Measurements from ENCODE around the gene RICTOR. TPM values are rescaled to one million over a fixed set of nuclear protein-coding genes. Genes with fewer than 3 reads are reported as not detected.
A peak's percentile ranks its signal among the peaks of the same experiment; 100 is the strongest.

Gene RICTOR
- total and polyA plus RNA-seq, 9 of the 15 experiments (the other 6 are each of a cell fraction or from before 2014, with no cell fraction given) = 13.9 to 46.6 (median 22.6) TPM

DNA sequence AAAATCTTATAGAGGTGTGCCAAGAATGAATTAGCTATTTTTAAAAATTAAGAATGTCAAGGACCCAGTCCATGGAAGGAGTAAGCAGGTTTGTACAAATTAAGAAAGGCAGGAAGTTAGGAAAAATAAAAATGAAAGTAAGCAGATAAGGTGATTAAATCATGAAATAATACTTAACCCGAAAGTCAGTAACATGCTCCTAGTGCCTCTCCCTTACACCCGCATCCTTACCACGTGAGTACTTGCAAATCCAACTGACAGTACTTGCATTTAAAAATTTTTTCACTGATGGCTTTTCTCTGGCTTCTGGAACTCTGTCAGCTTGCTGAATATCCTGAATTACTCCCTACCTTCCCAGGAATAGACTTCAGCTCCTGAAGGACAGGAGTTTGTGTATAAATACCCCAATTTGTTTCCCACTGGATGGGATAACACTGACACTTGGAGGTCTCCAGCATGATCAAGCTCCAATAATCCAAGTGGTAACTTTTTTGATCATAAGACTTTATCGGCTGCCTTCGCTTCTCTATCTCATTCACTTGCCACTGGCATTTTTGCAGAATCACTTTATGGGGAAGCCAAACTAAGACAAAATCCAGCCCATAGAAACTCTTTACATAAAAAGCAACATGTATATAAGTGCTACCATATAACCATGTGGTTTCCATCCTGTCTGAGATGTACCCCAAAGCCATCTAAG, 41.6 kb upstream of the RICTOR start (continued):
- TF ChIP-seq ZNF212 (CRISPR knock-in tag; IDR thresholded peaks at IDR 0.05) (no peak), PHF21A (IDR thresholded peaks at IDR 0.05; ENCODE audit: borderline replicate concordance, low read depth) (no peak), U2AF1 (optimal IDR thresholded peaks at IDR 0.05; ENCODE audit: low read depth, low read length) (peak; percentile 62), TGIF2 (CRISPR knock-in tag; IDR thresholded peaks at IDR 0.05) (no peak), ZNF76 (CRISPR knock-in tag; IDR thresholded peaks at IDR 0.05; ENCODE audit: borderline replicate concordance) (no peak), FOXO4 (CRISPR knock-in tag; IDR thresholded peaks at IDR 0.05) (no peak), E4F1 (CRISPR knock-in tag; IDR thresholded peaks at IDR 0.05; ENCODE audit: borderline replicate concordance) (no peak), TEAD4 (IDR thresholded peaks at IDR 0.05; ENCODE audit: low read length) (no peak), TEAD4 (CRISPR knock-in tag; IDR thresholded peaks at IDR 0.05; ENCODE audit: borderline replicate concordance) (no peak), RBM14 (IDR thresholded peaks at IDR 0.05; ENCODE audit: borderline replicate concordance, insufficient read depth, low read depth, low read length) (no peak), HDAC6 (IDR thresholded peaks at IDR 0.05; ENCODE audit: low read depth, low read length) (no peak), THAP7 (CRISPR knock-in tag; IDR thresholded peaks at IDR 0.05) (no peak), EWSR1 (IDR thresholded peaks at IDR 0.05; ENCODE audit: borderline replicate concordance, low read depth, partially characterized antibody) (no peak), ELF2 (CRISPR knock-in tag; IDR thresholded peaks at IDR 0.05) (no peak), PHF8 (IDR thresholded peaks at IDR 0.05; ENCODE audit: borderline replicate concordance, low read length) (no peak), MTA3 (IDR thresholded peaks at IDR 0.05; ENCODE audit: borderline replicate concordance) (no peak)
- TF ChIP-seq, protein P1, sequence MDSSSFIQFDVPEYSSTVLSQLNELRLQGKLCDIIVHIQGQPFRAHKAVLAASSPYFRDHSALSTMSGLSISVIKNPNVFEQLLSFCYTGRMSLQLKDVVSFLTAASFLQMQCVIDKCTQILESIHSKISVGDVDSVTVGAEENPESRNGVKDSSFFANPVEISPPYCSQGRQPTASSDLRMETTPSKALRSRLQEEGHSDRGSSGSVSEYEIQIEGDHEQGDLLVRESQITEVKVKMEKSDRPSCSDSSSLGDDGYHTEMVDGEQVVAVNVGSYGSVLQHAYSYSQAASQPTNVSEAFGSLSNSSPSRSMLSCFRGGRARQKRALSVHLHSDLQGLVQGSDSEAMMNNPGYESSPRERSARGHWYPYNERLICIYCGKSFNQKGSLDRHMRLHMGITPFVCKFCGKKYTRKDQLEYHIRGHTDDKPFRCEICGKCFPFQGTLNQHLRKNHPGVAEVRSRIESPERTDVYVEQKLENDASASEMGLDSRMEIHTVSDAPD (CRISPR knock-in tag; IDR thresholded peaks at IDR 0.05) = no peak
- TF ChIP-seq, protein P2, sequence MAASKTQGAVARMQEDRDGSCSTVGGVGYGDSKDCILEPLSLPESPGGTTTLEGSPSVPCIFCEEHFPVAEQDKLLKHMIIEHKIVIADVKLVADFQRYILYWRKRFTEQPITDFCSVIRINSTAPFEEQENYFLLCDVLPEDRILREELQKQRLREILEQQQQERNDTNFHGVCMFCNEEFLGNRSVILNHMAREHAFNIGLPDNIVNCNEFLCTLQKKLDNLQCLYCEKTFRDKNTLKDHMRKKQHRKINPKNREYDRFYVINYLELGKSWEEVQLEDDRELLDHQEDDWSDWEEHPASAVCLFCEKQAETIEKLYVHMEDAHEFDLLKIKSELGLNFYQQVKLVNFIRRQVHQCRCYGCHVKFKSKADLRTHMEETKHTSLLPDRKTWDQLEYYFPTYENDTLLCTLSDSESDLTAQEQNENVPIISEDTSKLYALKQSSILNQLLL (CRISPR knock-in tag; IDR thresholded peaks at IDR 0.05; ENCODE audit: borderline replicate concordance) = no peak
- TF ChIP-seq, protein P3, sequence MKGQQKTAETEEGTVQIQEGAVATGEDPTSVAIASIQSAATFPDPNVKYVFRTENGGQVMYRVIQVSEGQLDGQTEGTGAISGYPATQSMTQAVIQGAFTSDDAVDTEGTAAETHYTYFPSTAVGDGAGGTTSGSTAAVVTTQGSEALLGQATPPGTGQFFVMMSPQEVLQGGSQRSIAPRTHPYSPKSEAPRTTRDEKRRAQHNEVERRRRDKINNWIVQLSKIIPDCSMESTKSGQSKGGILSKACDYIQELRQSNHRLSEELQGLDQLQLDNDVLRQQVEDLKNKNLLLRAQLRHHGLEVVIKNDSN (CRISPR knock-in tag; IDR thresholded peaks at IDR 0.05) = no peak
